Measurements from ENCODE around the gene CFAP210. TPM values are rescaled to one million over a fixed set of nuclear protein-coding genes. Genes with fewer than 3 reads are reported as not detected.

CFAP210 gene
- total and polyA plus RNA-seq, 10 of the 15 experiments (the other 5 are each of a cell fraction or from before 2014, with no cell fraction given): not detected

- TF ChIP-seq ZBTB11 (CRISPR knock-in tag; IDR thresholded peaks at IDR 0.05) (no peak), STAT3 (IDR thresholded peaks at IDR 0.05; ENCODE audit: low read depth, low read length) (no peak), CEBPZ (IDR thresholded peaks at IDR 0.05; ENCODE audit: low read depth, low read length) (no peak)
Observed at GRCh38 chr2:169672406-169672805, 21.8 kb downstream of the CFAP210 start (continued).

GRCh38 chr2:169670937-169671336 lies 23.3 kb downstream of the CFAP210 start:
- intact Hi-C loops (cut with micrococcal nuclease; ENCODE audit: unreplicated experiment): no loop called here
- FAIRE-seq (no peak), ATAC-seq (no peak), DNase-seq (ENCODE audit: low read depth, low spot score) (no peak)
- H3K9me3 ChIP-seq (replicated peaks; ENCODE audit: control insufficient read depth, insufficient read depth, low read length): no peaks in the 10 kb centered on the region
- H3K79me2 ChIP-seq (ENCODE audit: control insufficient read depth, insufficient read depth, low read length): no peaks in the 10 kb centered on the region
- H3K4me1 ChIP-seq (ENCODE audit: control insufficient read depth, insufficient read depth, low read length): peaks cover 2% of the 10 kb centered on the region; the same call in 1 of the 2 replicates
- ChIA-PET POLR2A (no interaction called here), SMC1A (ENCODE audit: uncharacterized antibody, unreplicated experiment) (interaction anchor here (1.0 kb wide), 1 partner anchor 40 kb away, joined by 3 read pairs; no protein-coding TSS in a partner anchor), CTCF (no interaction called here), RAD21 (ENCODE audit: unreplicated experiment) (interaction anchor here (1.4 kb wide), 1 partner anchor 94 kb away, joined by 3 read pairs; no protein-coding TSS in a partner anchor)
- H2AFZ ChIP-seq (ENCODE audit: control insufficient read depth, low read depth, low read length): no peak overlapping the region
- no peak overlapping the region for H3K4me3 ChIP-seq
- 74% methylated on average over 4 of the region's 4 CpGs for WGBS (ENCODE audit: insufficient coverage, insufficient replicate concordance, low lambda C conversion rate, missing lambda C conversion rate)
- H3K27me3 ChIP-seq (replicated peaks in 1 of 2; ENCODE audit: control insufficient read depth in 2 of 2, insufficient read depth in 2 of 2, low read length in 1 of 2): no peaks in the 10 kb centered on the region
- H3K4me2 ChIP-seq (ENCODE audit: control insufficient read depth, insufficient read depth): no peak overlapping the region
- no peak overlapping the region for H3K27ac ChIP-seq (ENCODE audit: control insufficient read depth, insufficient read depth)
- no TSS peak for BruUV-seq (replicated peaks)
- in situ Hi-C loops (cut with MboI): no loop called here
- no peak overlapping the region for H3K9ac ChIP-seq (ENCODE audit: control insufficient read depth, insufficient read depth, low read length)
- H3K36me3 ChIP-seq (ENCODE audit: control insufficient read depth in 2 of 2, insufficient read depth in 2 of 2, low read length in 1 of 2): no peaks in the 10 kb centered on the region
- no peaks in the 10 kb centered on the region for H4K20me1 ChIP-seq (ENCODE audit: control insufficient read depth, insufficient read depth)
- no peak for TF ChIP-seq USF1 (IDR thresholded peaks at IDR 0.05; ENCODE audit: borderline replicate concordance, extremely low read length, insufficient read depth, low read depth, low read length)
- TF ChIP-seq EZH2 (IDR thresholded peaks at IDR 0.05; ENCODE audit: borderline replicate concordance, control insufficient read depth, low read depth, low read length): no peak
- TF ChIP-seq WRNIP1 (IDR thresholded peaks at IDR 0.05; ENCODE audit: borderline replicate concordance, low read depth, low read length): no peak
- TF ChIP-seq USF2 (IDR thresholded peaks at IDR 0.05; ENCODE audit: borderline replicate concordance, low read depth, low read length): no peak
- TF ChIP-seq KLF5 (IDR thresholded peaks at IDR 0.05; ENCODE audit: partially characterized antibody): no peak
- TF ChIP-seq NRF1 (conservative IDR thresholded peaks at IDR 0.05; ENCODE audit: low read depth, low read length): no peak
- no peak for TF ChIP-seq STAT3 (IDR thresholded peaks at IDR 0.05; ENCODE audit: low read depth, low read length)
- no peak for TF ChIP-seq ATF3 (IDR thresholded peaks at IDR 0.05; ENCODE audit: borderline replicate concordance, extremely low read depth, low read depth, low read length)
- no peak for TF ChIP-seq FOXK2 (IDR thresholded peaks at IDR 0.05)
- TF ChIP-seq SUZ12 (IDR thresholded peaks at IDR 0.05; ENCODE audit: unreplicated experiment): no peak
- no peak for TF ChIP-seq CHD4 (IDR thresholded peaks at IDR 0.05)

All from GM12878 (cell line).